ENCODE results near the gene ACTN4.

Gene ACTN4

DNA sequence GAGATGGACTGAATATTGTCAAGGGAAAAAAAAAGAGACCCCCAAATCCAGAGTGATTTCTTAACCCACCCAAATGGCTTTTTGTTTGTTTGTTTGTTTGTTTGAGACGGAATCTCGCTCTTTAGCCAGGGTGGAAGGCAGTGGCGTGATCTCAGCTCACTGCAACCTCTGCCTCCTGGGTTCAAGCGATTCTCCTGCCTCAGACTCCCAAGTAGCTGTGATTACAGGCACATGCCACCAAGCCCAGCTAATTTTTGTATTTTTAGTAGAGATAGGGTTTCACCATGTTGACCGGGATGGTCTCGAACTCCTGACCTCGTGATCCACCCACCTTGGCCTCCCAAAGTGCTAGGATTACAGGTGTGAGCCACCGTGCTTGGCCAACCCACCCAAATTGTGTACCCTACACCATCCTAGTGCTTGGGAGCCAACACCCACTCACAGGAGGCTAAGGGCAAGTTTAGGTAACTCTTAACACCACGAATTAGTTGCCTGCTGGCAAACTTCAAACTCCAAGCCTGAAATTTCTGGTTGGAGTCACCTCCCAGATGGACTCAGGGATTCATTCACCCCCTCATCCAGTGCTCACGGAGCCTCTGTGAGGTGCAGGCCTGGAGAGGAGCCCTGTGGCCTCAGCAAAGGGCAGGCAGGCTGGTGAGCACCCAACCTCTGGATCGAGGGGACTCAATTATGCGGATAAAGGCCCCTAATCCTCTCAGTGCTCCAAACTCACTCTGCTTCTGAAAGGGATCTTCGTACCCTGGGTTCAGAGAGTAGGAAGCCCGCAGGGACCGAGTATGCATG, 37.6 kb downstream of the ACTN4 start:
- no peak for DNase-seq (ENCODE audit: low read depth, low spot score)
- in situ Hi-C loops (cut with HindIII; ENCODE audit: low sequenced_read_pairs), result no loop called here
- H3K4me3 ChIP-seq (ENCODE audit: low read depth, low read length), result no peak overlapping the region
- TF ChIP-seq, protein P1, sequence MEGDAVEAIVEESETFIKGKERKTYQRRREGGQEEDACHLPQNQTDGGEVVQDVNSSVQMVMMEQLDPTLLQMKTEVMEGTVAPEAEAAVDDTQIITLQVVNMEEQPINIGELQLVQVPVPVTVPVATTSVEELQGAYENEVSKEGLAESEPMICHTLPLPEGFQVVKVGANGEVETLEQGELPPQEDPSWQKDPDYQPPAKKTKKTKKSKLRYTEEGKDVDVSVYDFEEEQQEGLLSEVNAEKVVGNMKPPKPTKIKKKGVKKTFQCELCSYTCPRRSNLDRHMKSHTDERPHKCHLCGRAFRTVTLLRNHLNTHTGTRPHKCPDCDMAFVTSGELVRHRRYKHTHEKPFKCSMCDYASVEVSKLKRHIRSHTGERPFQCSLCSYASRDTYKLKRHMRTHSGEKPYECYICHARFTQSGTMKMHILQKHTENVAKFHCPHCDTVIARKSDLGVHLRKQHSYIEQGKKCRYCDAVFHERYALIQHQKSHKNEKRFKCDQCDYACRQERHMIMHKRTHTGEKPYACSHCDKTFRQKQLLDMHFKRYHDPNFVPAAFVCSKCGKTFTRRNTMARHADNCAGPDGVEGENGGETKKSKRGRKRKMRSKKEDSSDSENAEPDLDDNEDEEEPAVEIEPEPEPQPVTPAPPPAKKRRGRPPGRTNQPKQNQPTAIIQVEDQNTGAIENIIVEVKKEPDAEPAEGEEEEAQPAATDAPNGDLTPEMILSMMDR (IDR thresholded peaks at IDR 0.05; ENCODE audit: low read depth, low read length), result no peak

DNA sequence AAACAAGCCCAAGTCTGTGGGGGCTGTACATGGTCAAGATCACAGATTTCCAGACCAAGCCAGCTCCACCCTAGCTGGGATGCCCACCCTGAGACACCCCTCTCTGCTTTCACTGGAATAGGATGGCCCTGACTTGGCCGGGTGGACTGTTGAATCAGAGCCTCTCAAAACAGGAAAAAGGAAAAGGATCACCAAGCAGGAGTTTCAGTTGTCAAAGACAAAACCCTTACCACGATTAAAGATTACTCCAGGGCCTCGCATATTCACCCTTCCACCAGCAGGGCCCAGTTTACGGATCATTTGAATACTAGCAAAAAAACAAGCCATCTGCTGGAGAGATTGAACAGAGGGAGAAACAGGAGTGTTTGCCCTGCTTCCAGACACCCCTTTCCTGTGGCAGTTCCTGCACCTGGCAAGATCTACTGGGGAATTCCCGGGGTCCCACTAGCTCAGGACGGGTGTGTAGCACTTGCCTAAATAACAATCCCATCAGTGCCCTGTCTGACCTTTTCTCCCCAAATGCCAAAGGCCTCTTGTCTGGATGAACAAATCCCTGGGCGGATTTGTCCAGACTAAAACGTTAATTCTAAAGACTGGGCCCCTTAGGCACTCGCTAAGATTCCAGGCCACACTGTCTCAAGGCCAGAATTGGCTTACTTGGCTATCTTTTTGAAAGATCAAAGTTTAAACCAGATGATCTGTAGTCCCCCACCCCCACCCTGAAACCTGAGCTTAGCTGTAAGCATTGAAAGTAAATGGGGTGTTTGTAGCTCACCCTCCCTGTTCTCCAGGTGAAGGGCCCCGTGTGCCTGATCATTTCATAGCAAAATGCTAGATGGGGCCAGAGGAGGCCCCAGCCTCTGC, 38.4 kb downstream of the ACTN4 start:
- peak; percentile 76 for DNase-seq (ENCODE audit: low read depth, low spot score)
- H3K4me3 ChIP-seq (ENCODE audit: low read depth, low read length), result no peak overlapping the region
- in situ Hi-C loops (cut with HindIII; ENCODE audit: low sequenced_read_pairs), result no loop called here
- TF ChIP-seq, protein P1 (IDR thresholded peaks at IDR 0.05; ENCODE audit: low read depth, low read length), result peak; percentile 54

DNA sequence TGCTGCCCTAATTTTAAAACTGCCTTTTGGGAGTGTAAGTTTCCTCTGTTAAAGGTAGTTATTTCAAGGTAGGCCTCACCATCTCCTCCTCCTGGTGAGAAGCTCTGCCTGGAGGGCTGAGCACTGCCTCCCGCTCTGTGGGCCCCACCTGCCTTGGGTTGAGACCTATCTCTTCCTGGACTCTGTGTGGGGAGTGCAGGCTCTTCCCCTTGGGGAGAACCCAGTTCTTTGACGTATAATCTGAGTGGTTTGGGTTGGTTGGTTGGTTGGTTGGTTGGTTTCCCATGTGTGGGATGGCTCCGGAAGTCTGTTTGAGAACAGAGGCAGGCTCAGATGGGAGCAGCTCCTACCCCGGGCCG, 39.1 kb downstream of the ACTN4 start:
- in situ Hi-C loops (cut with HindIII; ENCODE audit: low sequenced_read_pairs), result no loop called here
- DNase-seq (ENCODE audit: low read depth, low spot score), result no peak
- TF ChIP-seq, protein P1 (IDR thresholded peaks at IDR 0.05; ENCODE audit: low read depth, low read length), result no peak
- H3K4me3 ChIP-seq (ENCODE audit: low read depth, low read length), result no peak overlapping the region

DNA sequence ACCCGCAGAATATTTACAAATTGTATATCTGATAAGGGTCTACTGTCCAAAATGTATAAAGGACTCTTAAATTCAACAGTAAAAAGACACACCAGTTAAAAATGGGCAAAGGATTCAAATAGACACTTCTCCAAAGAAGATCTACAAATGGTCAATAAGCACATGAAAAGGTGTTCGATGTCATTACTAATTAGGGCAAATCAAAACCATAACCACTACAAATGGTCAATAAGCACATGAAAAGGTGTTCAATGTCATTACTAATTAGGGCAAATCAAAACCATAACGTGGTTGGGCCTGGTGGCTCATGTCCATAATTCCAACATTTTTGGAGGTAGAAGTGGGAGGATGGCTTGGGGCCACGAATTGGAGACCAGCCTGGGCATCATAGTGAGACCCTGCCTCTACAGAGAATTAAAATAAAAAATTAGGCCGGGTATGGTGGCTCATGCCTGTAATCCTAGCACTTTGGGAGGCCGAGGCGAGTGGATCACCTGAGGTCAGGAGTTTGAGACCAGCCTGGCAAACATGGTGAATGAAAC, 40.5 kb downstream of the ACTN4 start:
- no peak overlapping the region for H3K4me3 ChIP-seq (ENCODE audit: low read depth, low read length)
- no peak for DNase-seq (ENCODE audit: low read depth, low spot score)
- in situ Hi-C loops (cut with HindIII; ENCODE audit: low sequenced_read_pairs), result no loop called here
- TF ChIP-seq, protein P1 (IDR thresholded peaks at IDR 0.05; ENCODE audit: low read depth, low read length), result no peak

DNA sequence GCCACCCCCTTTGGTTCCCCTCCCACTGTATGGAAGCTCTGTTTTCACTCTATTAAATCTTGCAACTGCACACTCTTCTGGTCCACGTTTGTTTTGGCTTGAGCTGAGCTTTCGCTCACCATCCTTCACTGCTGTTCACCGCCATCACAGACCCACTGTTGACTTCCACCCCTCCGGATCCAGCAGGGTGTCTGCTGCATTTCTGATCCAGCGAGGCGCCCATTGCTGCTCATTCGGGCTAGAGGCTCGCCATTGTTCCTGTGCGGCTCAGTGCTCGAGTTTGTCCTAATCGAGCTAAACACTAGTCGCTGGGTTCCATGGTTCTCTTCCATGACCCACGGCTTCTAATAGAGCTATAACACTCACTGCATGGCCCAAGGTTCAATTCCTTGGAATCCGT, 42.7 kb downstream of the ACTN4 start:
- no peak for DNase-seq (ENCODE audit: low read depth, low spot score)
- no peak overlapping the region for H3K4me3 ChIP-seq (ENCODE audit: low read depth, low read length)
- in situ Hi-C loops (cut with HindIII; ENCODE audit: low sequenced_read_pairs), result no loop called here
- TF ChIP-seq, protein P1 (IDR thresholded peaks at IDR 0.05; ENCODE audit: low read depth, low read length), result no peak

DNA sequence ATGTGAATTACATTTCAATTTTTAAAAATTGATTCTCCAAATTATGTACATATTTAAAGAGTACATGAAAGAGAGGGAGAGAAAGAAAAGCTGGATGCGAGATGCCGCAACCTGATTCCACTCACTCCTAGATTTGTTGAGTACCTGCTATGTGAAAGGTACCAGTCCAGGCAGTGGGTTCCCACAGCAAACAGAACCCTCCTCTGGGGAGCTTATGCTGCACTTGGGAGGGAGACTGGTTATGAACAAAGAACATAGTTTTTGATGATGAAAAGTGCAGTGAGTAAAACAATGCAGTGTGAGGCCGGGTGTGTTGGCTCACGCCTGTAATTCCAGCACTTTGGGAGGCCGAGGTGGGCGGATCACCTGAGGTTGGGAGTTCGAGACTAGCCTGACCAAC, 43.4 kb downstream of the ACTN4 start:
- H3K4me3 ChIP-seq (ENCODE audit: low read depth, low read length), result no peak overlapping the region
- in situ Hi-C loops (cut with HindIII; ENCODE audit: low sequenced_read_pairs), result no loop called here
- DNase-seq (ENCODE audit: low read depth, low spot score), result no peak
- TF ChIP-seq, protein P1 (IDR thresholded peaks at IDR 0.05; ENCODE audit: low read depth, low read length), result no peak

Data from astrocyte of the spinal cord (primary cell).